Measurements from ENCODE around the gene HPN.

- TF ChIP-seq EZH2 (IDR thresholded peaks at IDR 0.05; ENCODE audit: low read depth, unreplicated experiment) (no peak), ETS1 (IDR thresholded peaks at IDR 0.05) (no peak), CTCF (conservative IDR thresholded peaks at IDR 0.05; ENCODE audit: low read depth in 2 of 2) (no peak), EZH2phosphoT487 (IDR thresholded peaks at IDR 0.05; ENCODE audit: unreplicated experiment) (no peak)
Measured at GRCh38 chr19:35000647-35001501, 40.6 kb upstream of the HPN start.

Data from GM23338 (cell line).